ENCODE data around the gene FAM171A2. TPM values are rescaled to one million over a fixed set of nuclear protein-coding genes. Genes with fewer than 3 reads are reported as not detected.

The FAM171A2 gene
- total and polyA plus RNA-seq, 7 donors: 0.66 to 1.7 (median 1.4) TPM; not detected in 2

DNA sequence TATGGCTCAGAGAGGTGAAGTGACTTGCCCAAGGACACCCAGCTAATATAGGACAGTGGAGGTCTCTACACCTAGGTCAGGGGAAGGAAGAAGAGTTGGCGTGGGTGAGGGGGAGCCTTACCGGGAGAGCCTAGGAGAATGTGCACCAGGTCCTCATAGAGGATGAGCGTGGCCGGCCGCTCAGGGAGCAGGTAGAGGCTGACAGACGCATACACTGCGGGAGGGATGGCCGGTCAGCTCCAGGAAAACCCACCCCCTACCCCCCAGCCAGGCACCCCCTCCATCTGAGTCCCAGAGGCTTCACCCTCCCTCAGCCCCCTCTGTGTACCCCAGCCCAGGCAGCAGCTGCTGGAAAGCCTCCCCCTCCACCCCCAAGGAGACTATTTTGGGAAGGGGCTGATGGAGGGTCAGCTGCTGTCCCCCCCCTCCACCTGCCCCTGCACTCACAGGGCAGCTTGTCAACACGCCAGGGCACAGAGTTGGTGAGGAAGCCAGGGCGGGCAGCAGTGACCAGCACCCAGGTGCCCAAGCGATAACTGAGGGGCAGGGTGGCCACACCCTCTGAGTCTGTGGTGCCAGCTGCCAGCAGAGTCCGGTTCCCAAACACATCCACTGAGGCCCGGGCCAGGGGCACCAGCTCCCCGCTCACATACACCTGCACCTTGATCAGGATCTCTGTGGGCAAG, 4.1 kb downstream of the FAM171A2 start:
- Histone ChIP-seq H3K4me3 (no peak overlapping the region), H3K9me3 (no peaks in the 10 kb centered on the region), H3K36me3 (no peaks in the 10 kb centered on the region), H3K27ac (no peak overlapping the region), H3K4me1 (peaks cover 0 to 23% (median 17%) of the 10 kb centered on the region in 4 donors), H3K27me3 (peaks cover 0 to 14% (median 0%) of the 10 kb centered on the region in 3 donors)
- WGBS, 2 donors: 65 to 86% methylated on average over 14 of the region's 14 CpGs
- TF ChIP-seq POLR2A (IDR thresholded peaks at IDR 0.05) (no peak), EP300 (IDR thresholded peaks at IDR 0.05) (no peak), POLR2AphosphoS5 (IDR thresholded peaks at IDR 0.05) (no peak)
- TF ChIP-seq, protein P1, sequence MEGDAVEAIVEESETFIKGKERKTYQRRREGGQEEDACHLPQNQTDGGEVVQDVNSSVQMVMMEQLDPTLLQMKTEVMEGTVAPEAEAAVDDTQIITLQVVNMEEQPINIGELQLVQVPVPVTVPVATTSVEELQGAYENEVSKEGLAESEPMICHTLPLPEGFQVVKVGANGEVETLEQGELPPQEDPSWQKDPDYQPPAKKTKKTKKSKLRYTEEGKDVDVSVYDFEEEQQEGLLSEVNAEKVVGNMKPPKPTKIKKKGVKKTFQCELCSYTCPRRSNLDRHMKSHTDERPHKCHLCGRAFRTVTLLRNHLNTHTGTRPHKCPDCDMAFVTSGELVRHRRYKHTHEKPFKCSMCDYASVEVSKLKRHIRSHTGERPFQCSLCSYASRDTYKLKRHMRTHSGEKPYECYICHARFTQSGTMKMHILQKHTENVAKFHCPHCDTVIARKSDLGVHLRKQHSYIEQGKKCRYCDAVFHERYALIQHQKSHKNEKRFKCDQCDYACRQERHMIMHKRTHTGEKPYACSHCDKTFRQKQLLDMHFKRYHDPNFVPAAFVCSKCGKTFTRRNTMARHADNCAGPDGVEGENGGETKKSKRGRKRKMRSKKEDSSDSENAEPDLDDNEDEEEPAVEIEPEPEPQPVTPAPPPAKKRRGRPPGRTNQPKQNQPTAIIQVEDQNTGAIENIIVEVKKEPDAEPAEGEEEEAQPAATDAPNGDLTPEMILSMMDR (IDR thresholded peaks at IDR 0.05): no peak
- intact Hi-C loops (cut with DNase I): no loop called here
- DNase-seq: no peak

DNA sequence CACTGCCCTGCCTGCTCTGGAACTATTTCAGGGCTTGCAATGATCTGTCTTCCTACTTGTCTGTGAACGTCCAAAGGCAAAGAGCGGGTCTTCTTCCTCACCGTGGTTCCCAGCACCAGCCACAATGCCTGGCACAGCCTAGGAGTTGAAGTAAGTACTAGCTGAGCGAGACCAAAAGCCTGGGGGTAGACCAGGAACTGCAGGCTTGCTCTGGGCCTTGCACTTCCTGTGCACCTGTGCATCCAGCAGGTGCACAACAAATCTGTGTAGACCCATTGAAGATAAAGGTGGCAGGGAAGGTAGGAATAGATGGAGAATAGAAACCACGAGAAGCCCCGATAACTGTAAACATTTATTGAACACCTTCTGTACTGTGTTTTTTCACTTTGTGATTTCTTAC, 4.6 kb downstream of the FAM171A2 start:
- Histone ChIP-seq H3K27ac (no peak overlapping the region), H3K4me1 (peaks cover 0 to 20% (median 15%) of the 10 kb centered on the region in 4 donors), H3K4me3 (no peak overlapping the region), H3K27me3 (peaks cover 0 to 14% (median 0%) of the 10 kb centered on the region in 3 donors), H3K9me3 (no peaks in the 10 kb centered on the region), H3K36me3 (no peaks in the 10 kb centered on the region)
- no peak for DNase-seq
- intact Hi-C loops (cut with DNase I): no loop called here
- 62 to 66% methylated on average over 6 of the region's 6 CpGs for WGBS, 2 donors
- TF ChIP-seq POLR2A (IDR thresholded peaks at IDR 0.05) (no peak), EP300 (IDR thresholded peaks at IDR 0.05) (no peak), POLR2AphosphoS5 (IDR thresholded peaks at IDR 0.05) (no peak)
- TF ChIP-seq, protein P1 (IDR thresholded peaks at IDR 0.05): no peak

DNA sequence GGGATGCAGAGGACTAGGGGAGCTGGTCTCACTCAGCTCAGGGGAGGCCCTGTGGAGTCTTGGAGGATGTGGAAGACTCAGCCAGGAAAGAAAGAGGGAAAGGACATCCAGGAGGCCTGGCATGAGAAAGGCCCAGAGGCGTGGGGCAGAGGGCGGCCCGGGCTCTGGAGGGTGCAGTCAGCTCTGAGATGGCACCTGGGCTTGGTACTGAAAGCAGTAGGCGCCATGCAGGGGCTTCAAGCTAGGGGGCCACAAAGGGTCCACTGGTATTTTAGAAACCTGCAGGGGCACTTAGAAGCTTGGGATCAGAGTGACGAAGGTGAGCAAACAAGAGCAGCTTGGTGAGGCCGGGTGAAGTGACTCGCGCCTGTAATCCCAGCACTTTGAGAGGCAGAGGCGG, 5.6 kb downstream of the FAM171A2 start:
- peaks cover 0 to 2% (median 0%) of the 10 kb centered on the region in 4 donors for H3K36me3 ChIP-seq
- H3K27ac ChIP-seq: no peak overlapping the region
- no peak for DNase-seq
- no peaks in the 10 kb centered on the region for H3K9me3 ChIP-seq
- H3K4me1 ChIP-seq: peaks cover 0 to 17% (median 14%) of the 10 kb centered on the region in 4 donors
- TF ChIP-seq EP300 (IDR thresholded peaks at IDR 0.05) (no peak), POLR2A (IDR thresholded peaks at IDR 0.05) (no peak), POLR2AphosphoS5 (IDR thresholded peaks at IDR 0.05) (no peak)
- TF ChIP-seq, protein P1 (IDR thresholded peaks at IDR 0.05): no peak
- no peak overlapping the region for H3K4me3 ChIP-seq
- H3K27me3 ChIP-seq: peaks cover 0 to 14% (median 0%) of the 10 kb centered on the region in 3 donors
- 78 to 93% methylated on average over 9 of the region's 9 CpGs for WGBS, 2 donors
- intact Hi-C loops (cut with DNase I): no loop called here

DNA sequence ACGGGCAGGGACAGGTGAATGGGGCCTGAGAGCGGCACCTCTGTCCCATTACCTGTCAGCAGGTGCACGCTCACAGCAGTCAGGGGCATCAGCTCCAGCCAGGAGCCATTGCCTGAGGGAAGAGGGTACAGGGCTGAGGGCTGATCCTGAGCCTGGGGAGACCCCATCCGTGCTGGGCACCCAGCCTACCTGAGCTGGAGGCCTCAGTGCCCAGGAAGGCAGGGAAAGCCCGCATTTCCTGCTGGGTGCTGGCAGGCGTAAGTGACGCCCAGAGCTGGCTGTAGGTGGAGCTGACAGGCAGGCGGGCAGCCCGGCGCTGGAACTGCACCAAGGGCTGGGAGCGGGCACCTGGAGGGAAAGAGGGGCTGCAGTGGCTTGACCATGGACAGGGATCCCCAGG, 7.4 kb downstream of the FAM171A2 start:
- Histone ChIP-seq H3K27me3 (no peaks in the 10 kb centered on the region), H3K9me3 (no peaks in the 10 kb centered on the region), H3K4me1 (peaks cover 0 to 7% (median 6%) of the 10 kb centered on the region in 4 donors), H3K27ac (no peak overlapping the region), H3K4me3 (no peak overlapping the region), H3K36me3 (peaks cover 0 to 20% (median 15%) of the 10 kb centered on the region in 4 donors)
- intact Hi-C loops (cut with DNase I): no loop called here
- TF ChIP-seq EP300 (IDR thresholded peaks at IDR 0.05) (no peak), POLR2AphosphoS5 (IDR thresholded peaks at IDR 0.05) (no peak), POLR2A (IDR thresholded peaks at IDR 0.05) (no peak)
- TF ChIP-seq, protein P1 (IDR thresholded peaks at IDR 0.05): no peak
- 37 to 79% methylated on average over 11 of the region's 11 CpGs for WGBS, 2 donors
- no peak for DNase-seq
